NK-92 (cell line): ENCODE data around the gene CFAP206.
A peak's percentile ranks its signal among the peaks of the same experiment; 100 is the strongest.
"Not testable (repeated sequence)": the region's sequence is repeated elsewhere in the genome, so short reads cannot be mapped to it uniquely, and the experiment has no call there.

ENCODE experiments used
- DNase-seq: peaks from one replicate; lab custom pipeline; 2025; ENCODE audit not compliant: unreplicated experiment; lab: John Stamatoyannopoulos, UW

The CFAP206 gene

GRCh38 chr6:87419266-87419665 is 11.5 kb downstream of the CFAP206 start:
- no peak for DNase-seq

- no peak for DNase-seq
These were observed 12.6 kb downstream of the CFAP206 start for GRCh38 chr6:87420360-87420759.

- DNase-seq = no peak
These were observed 13.8 kb downstream of the CFAP206 start for GRCh38 chr6:87421576-87421975.

- DNase-seq = no peak
These were observed 19.0 kb downstream of the CFAP206 start for GRCh38 chr6:87426789-87427188.

- no peak for DNase-seq
These were observed 22.7 kb downstream of the CFAP206 start for GRCh38 chr6:87430499-87430898.

GRCh38 chr6:87431263-87431662 is 23.5 kb downstream of the CFAP206 start:
- DNase-seq = no peak

- no peak for DNase-seq
These were observed 28.7 kb downstream of the CFAP206 start for GRCh38 chr6:87436435-87436834.

- DNase-seq = no peak
These were observed 33.9 kb downstream of the CFAP206 start for GRCh38 chr6:87441711-87442110.

GRCh38 chr6:87444362-87444761 is 36.6 kb downstream of the CFAP206 start:
- no peak for DNase-seq

GRCh38 chr6:87465051-87465450 is 57.3 kb downstream of the CFAP206 start:
- DNase-seq = no peak

- DNase-seq = peak; percentile 5
These were observed 65.0 kb downstream of the CFAP206 start, which contains the start of gene SLC35A1 for GRCh38 chr6:87472525-87473418. Gene SLC35A1 (plus strand): TSS chr6:87472974. CDS start chr6:87473004, 30 bp downstream.

- no peak for DNase-seq
These were observed 65.7 kb downstream of the CFAP206 start for GRCh38 chr6:87473419-87473903.

- DNase-seq = no peak
These were observed 74.2 kb downstream of the CFAP206 start for GRCh38 chr6:87481931-87482330.

- DNase-seq = no peak
These were observed 74.6 kb downstream of the CFAP206 start for GRCh38 chr6:87482366-87482765.

- no peak for DNase-seq
These were observed 76.2 kb downstream of the CFAP206 start for GRCh38 chr6:87483929-87484328.

GRCh38 chr6:87484491-87484890 is 76.7 kb downstream of the CFAP206 start:
- no peak for DNase-seq

GRCh38 chr6:87487555-87487954 is 79.8 kb downstream of the CFAP206 start:
- DNase-seq = no peak

- not testable (repeated sequence) for DNase-seq
These were observed 81.6 kb downstream of the CFAP206 start for GRCh38 chr6:87489326-87489725.

- DNase-seq = no peak
These were observed 87.1 kb downstream of the CFAP206 start for GRCh38 chr6:87494761-87495422.

- DNase-seq = no peak
These were observed 90.3 kb downstream of the CFAP206 start for GRCh38 chr6:87498048-87498447.

- DNase-seq = no peak
These were observed 94.2 kb downstream of the CFAP206 start for GRCh38 chr6:87501809-87502572.
